Endometrial microvascular endothelial cells (primary cell): ENCODE measurements around the gene LRRC7. TPM values are rescaled to one million over a fixed set of nuclear protein-coding genes. Genes with fewer than 3 reads are reported as not detected.
"Not testable (repeated sequence)": the region's sequence is repeated elsewhere in the genome, so short reads cannot be mapped to it uniquely, and the experiment has no call there.

Experiments used
- in situ Hi-C: cut with HindIII; loops from 2 replicates; pipeline ENCODE4 v1.10.0; 2017; ENCODE audit warnings: low sequenced_read_pairs, low pct_unique_long_range_greater_than_20kb; ENCODE audit errors: inconsistent ontology term
- total RNA-seq: library from RNA; depleted of rRNA; stranded (reverse); fragments of >200 nt; gene quantifications from one replicate; pipeline ENCODE4 v1.2.3, GENCODE V29; 2015; ENCODE audit errors: inconsistent ontology term

The LRRC7 gene
- total RNA-seq, 1 donor from 2014 or later, result not detected

DNA sequence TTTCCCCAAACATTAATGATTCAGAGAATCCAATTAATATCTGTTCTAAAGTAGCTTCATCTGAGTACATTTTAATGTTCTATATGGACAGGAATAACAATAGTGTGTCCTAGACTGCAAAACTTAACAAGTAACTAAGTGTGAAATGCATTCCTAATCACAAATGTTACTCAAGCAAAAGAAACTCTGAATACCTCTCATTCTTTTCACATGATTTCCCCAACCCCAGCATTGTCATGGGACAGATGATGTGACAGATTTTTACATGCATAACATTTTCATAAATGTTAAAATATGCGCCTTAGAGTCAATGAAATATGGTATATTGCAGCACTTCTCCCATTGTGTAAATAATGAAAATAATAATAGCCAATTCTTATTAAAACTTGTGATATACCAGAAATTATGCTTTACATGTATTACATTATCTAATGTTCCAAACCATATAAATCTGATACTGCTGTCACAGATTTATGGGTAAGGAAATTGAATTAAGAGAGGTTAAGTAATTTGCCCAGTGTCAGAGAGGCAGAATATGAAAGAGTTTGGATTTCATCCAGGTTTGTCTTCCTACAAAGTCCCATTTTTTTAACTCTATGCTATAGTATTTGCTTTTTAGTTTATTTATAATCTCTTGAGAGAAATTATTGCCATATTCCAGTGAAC, 269.4 kb downstream of the LRRC7 start:
- in situ Hi-C loops, result no loop called here

- in situ Hi-C loops, result no loop called here
These were observed 274.6 kb downstream of the LRRC7 start for GRCh38 chr1:69842326-69842725.

DNA sequence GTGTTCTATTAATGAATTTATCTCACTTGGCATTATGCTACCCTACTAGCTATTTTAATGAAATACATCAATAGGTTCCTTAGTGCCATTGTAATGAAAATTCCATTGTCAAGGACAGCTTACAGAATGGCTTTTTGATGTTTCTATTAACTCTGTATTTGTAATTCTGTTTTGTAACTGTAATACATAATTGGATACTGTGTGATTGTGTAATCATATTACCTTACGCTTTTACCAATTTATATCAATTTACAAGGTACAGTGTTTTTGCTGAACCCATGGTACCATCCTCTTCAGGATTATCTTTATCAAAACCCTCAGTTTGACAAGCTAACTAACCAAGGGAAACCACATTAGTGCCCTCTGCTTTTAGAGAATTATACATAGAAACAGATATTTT, 277.9 kb downstream of the LRRC7 start:
- in situ Hi-C loops, result no loop called here

GRCh38 chr1:69846267-69846666, 278.5 kb downstream of the LRRC7 start:
- in situ Hi-C loops, result no loop called here

- in situ Hi-C loops, result no loop called here
These were observed 279.9 kb downstream of the LRRC7 start for GRCh38 chr1:69847670-69848069.

DNA sequence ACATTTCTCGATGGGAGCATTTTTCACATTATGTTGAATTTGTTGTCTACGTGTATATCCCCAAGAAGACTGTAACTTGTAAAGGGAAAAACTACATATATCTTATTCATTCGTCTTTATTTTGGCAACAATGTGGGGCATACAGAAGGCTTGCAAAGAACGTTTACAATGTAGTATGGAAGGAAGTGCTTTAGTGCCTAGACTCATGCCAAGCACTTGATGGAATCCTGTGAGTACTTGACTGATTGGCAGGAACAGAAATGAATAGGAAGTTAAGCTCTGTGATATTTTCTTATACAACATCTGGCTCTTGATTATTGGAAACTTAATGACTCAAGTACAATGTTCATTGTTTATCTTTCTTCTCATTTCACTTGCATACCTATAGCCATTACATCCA, 284.4 kb downstream of the LRRC7 start:
- in situ Hi-C loops, result no loop called here

GRCh38 chr1:69852706-69853105, 285.0 kb downstream of the LRRC7 start:
- in situ Hi-C loops, result no loop called here

DNA sequence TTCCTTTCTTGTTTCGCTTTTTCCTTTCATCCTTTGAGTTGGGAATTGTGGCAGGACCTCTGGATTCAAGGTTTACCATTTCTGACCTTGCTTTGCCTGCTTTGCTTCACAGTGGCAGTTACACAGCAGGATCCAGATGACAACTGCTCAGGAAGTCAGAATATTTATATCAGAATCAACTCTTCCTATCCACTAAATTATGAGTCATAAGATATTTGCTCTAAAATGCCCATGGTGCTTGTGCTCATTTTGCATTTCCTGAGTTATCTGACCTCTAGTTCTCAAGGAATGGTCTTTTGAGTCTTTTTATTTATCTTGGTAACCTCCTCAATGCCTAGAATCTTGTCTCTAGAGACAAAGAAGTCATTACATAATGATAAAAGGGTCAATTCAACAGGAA, 290.8 kb downstream of the LRRC7 start:
- in situ Hi-C loops, result no loop called here

DNA sequence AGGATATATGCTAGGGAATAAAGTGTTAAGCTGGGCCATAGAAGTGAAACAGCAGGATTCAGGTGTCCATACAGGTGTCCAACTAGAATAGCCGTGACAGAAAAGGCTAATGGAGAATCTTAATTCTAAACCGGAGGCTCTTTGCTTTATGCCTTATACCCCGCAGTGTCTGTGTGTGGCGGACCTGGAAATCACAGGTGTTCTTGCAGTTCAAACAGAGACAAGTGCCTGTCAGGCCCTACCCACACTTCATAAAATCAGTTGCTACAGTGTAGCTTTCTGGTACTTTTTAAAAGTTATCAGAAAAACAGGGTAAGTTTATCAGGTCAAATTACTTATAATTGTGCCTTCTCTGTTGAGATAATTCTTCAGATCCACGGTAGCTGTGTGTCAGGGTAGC, 293.9 kb downstream of the LRRC7 start:
- in situ Hi-C loops, result no loop called here

DNA sequence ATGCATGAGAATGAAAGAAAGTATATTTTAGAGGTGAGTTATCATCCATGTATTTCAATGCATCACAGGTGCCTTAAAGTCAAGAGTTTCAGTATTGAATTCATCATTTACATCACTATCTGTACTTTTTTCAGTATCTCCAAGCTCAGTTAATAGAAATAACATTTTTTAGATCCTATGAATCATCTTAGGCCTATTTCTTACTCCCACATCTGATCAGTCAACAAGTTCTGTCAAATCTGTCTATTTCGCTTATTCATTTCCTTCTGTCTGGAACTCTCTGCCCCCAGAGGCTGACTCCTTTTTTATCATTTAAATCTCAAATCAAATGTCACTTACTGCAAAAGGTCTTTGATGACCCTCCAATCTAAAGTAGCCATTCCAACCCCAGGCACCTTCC, 295.2 kb downstream of the LRRC7 start:
- in situ Hi-C loops, result no loop called here

GRCh38 chr1:69863704-69864103, 296.0 kb downstream of the LRRC7 start:
- in situ Hi-C loops, result no loop called here

GRCh38 chr1:69871412-69871811, 303.7 kb downstream of the LRRC7 start:
- in situ Hi-C loops, result no loop called here

GRCh38 chr1:69878338-69878737, 310.6 kb downstream of the LRRC7 start:
- in situ Hi-C loops, result no loop called here

DNA sequence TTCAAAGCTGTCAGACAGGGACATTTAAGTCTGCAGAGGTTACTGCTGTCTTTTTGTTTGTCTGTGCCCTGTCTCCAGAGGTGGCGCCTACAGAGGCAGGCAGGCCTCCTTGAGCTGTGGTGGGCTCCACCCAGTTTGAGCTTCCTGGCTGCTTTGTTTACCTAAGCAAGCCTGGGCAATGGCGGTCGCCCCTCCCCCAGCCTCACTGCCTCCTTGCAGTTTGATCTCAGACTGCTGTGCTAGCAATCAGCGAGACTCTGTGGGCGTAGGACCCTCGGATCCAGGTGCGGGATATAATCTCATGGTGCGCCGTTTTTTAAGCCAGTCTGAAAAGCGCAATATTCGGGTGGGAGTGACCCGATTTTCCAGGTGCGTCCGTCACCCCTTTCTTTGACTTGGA, 320.3 kb downstream of the LRRC7 start:
- in situ Hi-C loops, result not testable (repeated sequence)

GRCh38 chr1:69888657-69889056, 320.9 kb downstream of the LRRC7 start:
- in situ Hi-C loops, result no loop called here

- in situ Hi-C loops, result no loop called here
These were observed 330.8 kb downstream of the LRRC7 start for GRCh38 chr1:69898403-69898947.

- in situ Hi-C loops, result no loop called here
These were observed 343.6 kb downstream of the LRRC7 start for GRCh38 chr1:69911301-69911801.

GRCh38 chr1:69913977-69914376, 346.3 kb downstream of the LRRC7 start:
- in situ Hi-C loops, result no loop called here

DNA sequence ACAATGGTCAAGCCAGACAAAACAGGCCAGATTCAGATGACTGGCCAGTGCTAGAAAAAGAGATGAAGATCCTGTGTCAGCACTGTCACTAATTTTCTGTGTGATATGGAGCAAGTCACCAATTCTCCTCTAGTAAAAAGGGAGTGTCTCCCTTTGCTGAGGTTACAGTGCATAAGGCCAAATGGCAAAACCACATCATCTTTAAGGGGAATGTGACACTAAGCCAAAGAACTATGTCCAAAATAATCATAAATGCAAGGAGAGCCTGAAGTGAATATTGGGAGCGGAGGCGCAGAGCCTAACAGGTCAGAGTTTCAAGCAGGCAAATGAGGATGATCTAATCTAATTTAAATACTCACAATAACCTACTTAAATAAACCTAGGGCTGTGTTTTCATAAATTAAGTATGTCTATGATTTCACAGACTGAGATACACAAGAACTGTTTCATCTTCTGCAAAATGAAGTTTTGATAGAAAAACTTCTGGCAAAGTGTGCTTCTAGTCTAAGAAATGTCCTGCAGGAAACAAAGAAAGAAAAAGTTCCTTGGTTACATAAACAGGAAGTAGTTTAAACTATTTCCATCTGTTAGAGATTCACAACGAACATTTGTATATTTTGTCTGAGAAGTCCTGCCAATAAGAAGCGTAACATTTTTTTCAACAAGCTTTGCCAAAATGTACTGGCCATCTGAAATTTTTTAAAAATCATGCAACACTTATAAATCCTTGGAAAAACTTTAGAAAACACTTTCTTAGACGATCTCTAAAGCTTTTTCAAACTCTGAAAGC, 347.4 kb downstream of the LRRC7 start:
- in situ Hi-C loops, result no loop called here
